Measurements from ENCODE around the gene MYL5. TPM values are rescaled to one million over a fixed set of nuclear protein-coding genes. Genes with fewer than 3 reads are reported as not detected.

MYL5 gene
- total RNA-seq, 1 experiment from 2014 or later: 18.0 TPM

DNA sequence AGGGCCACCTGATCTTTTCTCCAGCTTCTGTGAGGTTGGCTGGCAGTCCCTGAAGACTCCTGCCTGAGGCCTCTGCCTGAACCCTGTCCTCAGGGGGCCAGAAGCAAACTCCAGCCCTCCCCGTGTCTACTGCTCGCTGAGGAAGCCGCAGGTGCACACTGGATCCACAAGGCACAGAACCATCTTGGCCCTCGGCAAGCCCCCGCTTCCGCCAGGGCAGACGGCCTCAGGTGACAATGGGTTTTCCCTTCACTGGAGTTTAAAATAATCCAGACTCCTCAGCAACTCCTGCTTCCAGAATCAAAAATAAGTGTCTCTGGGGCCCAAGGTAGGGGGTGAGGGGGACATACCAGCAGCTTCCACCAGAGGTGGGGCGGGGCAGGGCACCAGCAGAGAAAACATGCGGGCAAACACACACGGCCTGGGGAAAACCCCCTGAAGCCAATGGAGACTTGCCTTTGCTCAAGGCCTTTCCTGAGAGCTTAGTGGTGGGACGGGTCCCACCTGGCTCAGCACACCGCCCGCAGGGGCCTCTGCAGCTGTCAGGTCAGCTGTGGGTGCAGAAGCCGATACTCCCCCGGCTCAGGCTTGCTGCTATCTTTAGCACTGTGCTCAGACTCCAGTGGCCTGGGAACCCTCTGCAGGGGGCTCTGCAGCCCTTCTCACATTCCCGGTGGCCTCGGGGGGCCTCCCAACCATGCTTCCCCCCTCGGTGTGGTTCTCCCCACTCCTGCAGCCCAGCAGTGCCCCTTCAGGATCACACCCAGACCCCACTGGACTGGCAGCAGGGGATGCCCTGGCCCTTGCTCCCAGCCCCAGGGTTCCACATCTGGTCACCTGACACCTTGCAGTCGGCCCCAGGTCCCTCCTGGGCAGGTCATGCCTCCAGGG lies 1.9 kb downstream of the MYL5 start:
- Mint-ChIP-seq H3K27ac (no peak overlapping the region), H3K27me3 (ENCODE audit: low read depth) (peaks cover 11% of the 10 kb centered on the region), H3K4me3 (peak overlapping the region; percentile 44 to 93; a peak in 4 of 5 replicates), H3K4me1 (peaks cover 6 to 18% of the 10 kb centered on the region in 2 experiments), H3K36me3 (ENCODE audit: insufficient read depth in 1 of 3, low read depth in 3 of 3) (peaks cover 16 to 23% (median 23%) of the 10 kb centered on the region in 3 experiments), H3K9me3 (no peaks in the 10 kb centered on the region; a peak in 1 of 5 replicates)
- peaks cover 20% of the 10 kb centered on the region for H3K23me2 ChIP-seq (ENCODE audit: insufficient read length, low read depth, low read length, poor library complexity, severe bottlenecking)
- H2BK5ac ChIP-seq (ENCODE audit: insufficient read length, low read length): no peak overlapping the region
- H2BK20ac ChIP-seq (ENCODE audit: low read depth, low read length, poor library complexity, severe bottlenecking): no peak overlapping the region
- H4K91ac ChIP-seq (ENCODE audit: insufficient read length, low read depth, low read length): no peak overlapping the region
- H3K4me2 ChIP-seq (ENCODE audit: insufficient read depth, insufficient read length, low read length): no peak overlapping the region
- peaks cover 5% of the 10 kb centered on the region; the same call in 1 of the 2 replicates for H3K79me2 ChIP-seq (ENCODE audit: insufficient read depth, low read length)
- no peak overlapping the region for H2BK15ac ChIP-seq (ENCODE audit: low read depth, low read length)
- H4K8ac ChIP-seq (replicated peaks; ENCODE audit: insufficient read length, low read depth, low read length): no peak overlapping the region
- H2AK5ac ChIP-seq (ENCODE audit: insufficient read length, low read length): no peak overlapping the region
- H3K27me3 ChIP-seq (ENCODE audit: insufficient read depth, low read length): no peaks in the 10 kb centered on the region
- no peak overlapping the region for H3K9ac ChIP-seq (ENCODE audit: extremely low read depth, insufficient read length, low read length)
- no CpG with 5 or more reads among the region's 19 CpGs for WGBS (ENCODE audit: extremely low coverage, insufficient read length, low lambda C conversion rate)
- H3K4ac ChIP-seq (ENCODE audit: low read depth, low read length): no peak overlapping the region
- peak; percentile 29 for DNase-seq
- no peak overlapping the region for H3K23ac ChIP-seq (ENCODE audit: insufficient read length, low read depth, low read length)
- no peak overlapping the region for H2AFZ ChIP-seq (ENCODE audit: low read length)
- 0 out of 2 replicates have a peak, but pooled peaks cover 3% of the 10 kb centered on the region for H3K4me1 ChIP-seq (ENCODE audit: insufficient read depth, low read length)
- no peak overlapping the region for H3K56ac ChIP-seq (ENCODE audit: insufficient read length, low read depth, low read length)
- no peak overlapping the region for H2BK12ac ChIP-seq (ENCODE audit: insufficient read length, low read depth, low read length)
- H3K79me1 ChIP-seq (ENCODE audit: insufficient read depth, low read depth, low read length, poor library complexity, severe bottlenecking): peaks cover 3% of the 10 kb centered on the region
- H3K9me3 ChIP-seq (ENCODE audit: control insufficient read depth, low read depth, low read length): no peaks in the 10 kb centered on the region
- no peak overlapping the region for H3K27ac ChIP-seq (ENCODE audit: insufficient read length, low read depth, low read length)
- H4K20me1 ChIP-seq (ENCODE audit: control insufficient read depth, insufficient read depth, insufficient read length): peaks cover 4% of the 10 kb centered on the region
- H3T11ph ChIP-seq (ENCODE audit: low read length): no peak overlapping the region
- no peak overlapping the region for H3K14ac ChIP-seq (ENCODE audit: insufficient read depth, low read length)
- TF ChIP-seq, protein P1, sequence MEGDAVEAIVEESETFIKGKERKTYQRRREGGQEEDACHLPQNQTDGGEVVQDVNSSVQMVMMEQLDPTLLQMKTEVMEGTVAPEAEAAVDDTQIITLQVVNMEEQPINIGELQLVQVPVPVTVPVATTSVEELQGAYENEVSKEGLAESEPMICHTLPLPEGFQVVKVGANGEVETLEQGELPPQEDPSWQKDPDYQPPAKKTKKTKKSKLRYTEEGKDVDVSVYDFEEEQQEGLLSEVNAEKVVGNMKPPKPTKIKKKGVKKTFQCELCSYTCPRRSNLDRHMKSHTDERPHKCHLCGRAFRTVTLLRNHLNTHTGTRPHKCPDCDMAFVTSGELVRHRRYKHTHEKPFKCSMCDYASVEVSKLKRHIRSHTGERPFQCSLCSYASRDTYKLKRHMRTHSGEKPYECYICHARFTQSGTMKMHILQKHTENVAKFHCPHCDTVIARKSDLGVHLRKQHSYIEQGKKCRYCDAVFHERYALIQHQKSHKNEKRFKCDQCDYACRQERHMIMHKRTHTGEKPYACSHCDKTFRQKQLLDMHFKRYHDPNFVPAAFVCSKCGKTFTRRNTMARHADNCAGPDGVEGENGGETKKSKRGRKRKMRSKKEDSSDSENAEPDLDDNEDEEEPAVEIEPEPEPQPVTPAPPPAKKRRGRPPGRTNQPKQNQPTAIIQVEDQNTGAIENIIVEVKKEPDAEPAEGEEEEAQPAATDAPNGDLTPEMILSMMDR (conservative IDR thresholded peaks at IDR 0.05): no peak
- H4K5ac ChIP-seq (ENCODE audit: insufficient read length, low read depth, low read length): no peak overlapping the region
- no peak overlapping the region for H3K18ac ChIP-seq (ENCODE audit: insufficient read length, low read depth, low read length)
- H2BK120ac ChIP-seq (ENCODE audit: low read depth, low read length, poor library complexity, severe bottlenecking): no peak overlapping the region

Measured in H9 (cell line).